RWPE2 (cell line): Measurements from ENCODE around the gene NTMT2.

Experiments
- ATAC-seq: fragments of 200-7000 bp; cut with Tn5 transposase; 3 replicates; pipeline ENCODE4 v1.9.1; 2021; ENCODE audit warnings: low read depth
- DNase-seq: peaks from one replicate; pipeline ENCODE4 v3.0.0-alpha.2; 2020; ENCODE audit warnings: low spot score
- H3K27ac ChIP-seq: fragments of 450-650 bp; 2 replicates; pipeline ENCODE4 v1.5.1; 2017; ENCODE audit warnings: mild to moderate bottlenecking; ENCODE audit not compliant: poor library complexity, severe bottlenecking
- H3K27me3 ChIP-seq: fragments of 250-450 bp; sonication (Bioruptor Pico); 2 replicates; pipeline ENCODE4 v1.5.1; 2021; ENCODE audit warnings: mild to moderate bottlenecking, moderate library complexity; ENCODE audit not compliant: insufficient read depth, poor library complexity, severe bottlenecking
- H3K36me3 ChIP-seq: fragments of 250-450 bp; sonication (Bioruptor Pico); 2 replicates; pipeline ENCODE4 v1.5.1; 2020; ENCODE audit warnings: low read depth, mild to moderate bottlenecking, moderate library complexity
- H3K4me1 ChIP-seq: fragments of 250-450 bp; sonication (Bioruptor Pico); 2 replicates; pipeline ENCODE4 v1.5.1; 2021; ENCODE audit warnings: mild to moderate bottlenecking, moderate library complexity; ENCODE audit not compliant: insufficient read depth, poor library complexity, severe bottlenecking
- H3K4me3 ChIP-seq: fragments of 250-450 bp; sonication (Bioruptor Pico); 2 replicates; pipeline ENCODE4 v1.5.1; 2021; ENCODE audit warnings: mild to moderate bottlenecking, moderate library complexity; ENCODE audit not compliant: severe bottlenecking
- H3K9me3 ChIP-seq: fragments of 250-450 bp; sonication (Bioruptor Pico); 2 replicates; pipeline ENCODE4 v1.5.1; 2021; ENCODE audit warnings: mild to moderate bottlenecking, moderate library complexity; ENCODE audit not compliant: severe bottlenecking
- TF ChIP-seq, protein P1 (sequence below): fragments of 450-650 bp; IDR thresholded peaks from one replicate; pipeline ENCODE4 v1.5.1; 2017; ENCODE audit warnings: mild to moderate bottlenecking, moderate library complexity; ENCODE audit not compliant: poor library complexity, severe bottlenecking

The NTMT2 gene

GRCh38 chr1:170196490-170197236 lies 50.9 kb downstream of the NTMT2 start:
- no peak overlapping the region for H3K4me3 ChIP-seq
- ATAC-seq = no peak
- H3K9me3 ChIP-seq = no peaks in the 10 kb centered on the region
- no peak for DNase-seq
- peaks cover 4% of the 10 kb centered on the region for H3K27me3 ChIP-seq
- no peaks in the 10 kb centered on the region for H3K4me1 ChIP-seq
- no peak overlapping the region for H3K27ac ChIP-seq
- TF ChIP-seq, protein P1, sequence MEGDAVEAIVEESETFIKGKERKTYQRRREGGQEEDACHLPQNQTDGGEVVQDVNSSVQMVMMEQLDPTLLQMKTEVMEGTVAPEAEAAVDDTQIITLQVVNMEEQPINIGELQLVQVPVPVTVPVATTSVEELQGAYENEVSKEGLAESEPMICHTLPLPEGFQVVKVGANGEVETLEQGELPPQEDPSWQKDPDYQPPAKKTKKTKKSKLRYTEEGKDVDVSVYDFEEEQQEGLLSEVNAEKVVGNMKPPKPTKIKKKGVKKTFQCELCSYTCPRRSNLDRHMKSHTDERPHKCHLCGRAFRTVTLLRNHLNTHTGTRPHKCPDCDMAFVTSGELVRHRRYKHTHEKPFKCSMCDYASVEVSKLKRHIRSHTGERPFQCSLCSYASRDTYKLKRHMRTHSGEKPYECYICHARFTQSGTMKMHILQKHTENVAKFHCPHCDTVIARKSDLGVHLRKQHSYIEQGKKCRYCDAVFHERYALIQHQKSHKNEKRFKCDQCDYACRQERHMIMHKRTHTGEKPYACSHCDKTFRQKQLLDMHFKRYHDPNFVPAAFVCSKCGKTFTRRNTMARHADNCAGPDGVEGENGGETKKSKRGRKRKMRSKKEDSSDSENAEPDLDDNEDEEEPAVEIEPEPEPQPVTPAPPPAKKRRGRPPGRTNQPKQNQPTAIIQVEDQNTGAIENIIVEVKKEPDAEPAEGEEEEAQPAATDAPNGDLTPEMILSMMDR = no peak
- H3K36me3 ChIP-seq = no peaks in the 10 kb centered on the region

- ATAC-seq (no peak), DNase-seq (no peak)
- no peak overlapping the region for H3K4me3 ChIP-seq
- H3K9me3 ChIP-seq = no peaks in the 10 kb centered on the region
- H3K36me3 ChIP-seq = no peaks in the 10 kb centered on the region
- no peak overlapping the region for H3K27ac ChIP-seq
- peaks cover 4% of the 10 kb centered on the region for H3K27me3 ChIP-seq
- TF ChIP-seq, protein P1 = no peak
- no peaks in the 10 kb centered on the region for H3K4me1 ChIP-seq
Measured at GRCh38 chr1:170198090-170198489, 52.3 kb downstream of the NTMT2 start.

DNA sequence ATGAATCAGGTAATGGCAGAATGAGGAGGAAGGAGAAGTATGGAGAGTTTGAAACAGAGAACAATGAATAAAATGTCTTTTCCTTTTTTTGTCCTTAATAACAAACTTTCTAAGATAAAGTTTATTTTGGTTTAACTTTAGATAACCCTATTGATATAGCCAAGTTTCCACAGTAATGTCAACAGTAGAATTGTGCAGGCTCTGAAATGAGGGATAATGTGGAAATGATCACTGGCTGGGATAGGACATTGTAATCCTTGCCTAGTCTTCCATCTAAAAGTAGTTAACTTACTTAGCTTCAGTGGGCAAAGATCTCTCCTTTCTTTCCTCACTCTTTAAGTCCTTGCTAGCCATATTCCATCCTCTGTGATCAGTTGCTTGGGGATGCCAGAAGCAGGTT lies 52.8 kb downstream of the NTMT2 start:
- DNase-seq = no peak
- no peaks in the 10 kb centered on the region for H3K36me3 ChIP-seq
- ATAC-seq = no peak
- no peak overlapping the region for H3K27ac ChIP-seq
- TF ChIP-seq, protein P1 = no peak
- no peaks in the 10 kb centered on the region for H3K4me1 ChIP-seq
- H3K27me3 ChIP-seq = peaks cover 4% of the 10 kb centered on the region
- H3K9me3 ChIP-seq = no peaks in the 10 kb centered on the region
- no peak overlapping the region for H3K4me3 ChIP-seq

GRCh38 chr1:170200161-170200560 lies 54.4 kb downstream of the NTMT2 start:
- Histone ChIP-seq H3K27ac (no peak overlapping the region), H3K36me3 (no peaks in the 10 kb centered on the region), H3K4me3 (no peak overlapping the region), H3K27me3 (peaks cover 4% of the 10 kb centered on the region), H3K9me3 (no peaks in the 10 kb centered on the region), H3K4me1 (no peaks in the 10 kb centered on the region)
- ATAC-seq = no peak
- TF ChIP-seq, protein P1 = no peak
- no peak for DNase-seq
